Measurements from ENCODE around the gene SLU7.

SLU7 gene

DNA sequence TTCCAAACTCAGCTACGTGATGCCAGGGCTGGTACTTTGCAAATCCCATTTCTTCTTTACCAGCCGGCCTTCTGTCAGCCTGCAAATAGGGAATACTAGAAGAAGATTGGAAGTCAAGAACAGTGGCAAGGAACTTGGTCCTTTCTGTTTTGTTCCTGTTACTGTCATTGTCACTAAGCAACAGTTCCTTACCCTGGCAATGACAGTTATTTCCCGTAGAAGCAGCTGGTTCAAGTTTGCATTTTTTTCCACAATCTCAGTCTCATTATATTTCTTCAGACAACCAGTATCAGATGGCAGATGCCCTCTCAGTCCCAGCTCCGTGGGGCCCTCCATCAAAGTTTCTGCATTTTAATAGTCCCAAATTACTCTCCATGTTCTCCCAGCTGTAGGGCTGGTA lies 39.4 kb downstream of the SLU7 start:
- no peaks in the 10 kb centered on the region for H3K9me3 ChIP-seq (ENCODE audit: insufficient read depth, low read depth, low read length)
- 73% methylated on average over 4 of the region's 4 CpGs for WGBS
- H3K27me3 ChIP-seq (ENCODE audit: insufficient read depth, low read length): no peaks in the 10 kb centered on the region
- H3K9ac ChIP-seq (ENCODE audit: low read depth, low read length): no peak overlapping the region
- H3K4me3 ChIP-seq (ENCODE audit: low read length): no peak overlapping the region
- H3K27ac ChIP-seq (ENCODE audit: low read depth, low read length): no peak overlapping the region
- H3K36me3 ChIP-seq (ENCODE audit: insufficient read depth, low read length): no peaks in the 10 kb centered on the region
- H3K4me1 ChIP-seq (ENCODE audit: insufficient read depth, low read length): 0 out of 2 replicates have a peak, but pooled peaks cover 7% of the 10 kb centered on the region

GRCh38 chr5:160378330-160378729 lies 40.6 kb downstream of the SLU7 start:
- Histone ChIP-seq H3K4me3 (ENCODE audit: low read length) (no peak overlapping the region), H3K9me3 (ENCODE audit: insufficient read depth, low read depth, low read length) (no peaks in the 10 kb centered on the region), H3K4me1 (ENCODE audit: insufficient read depth, low read length) (0 out of 2 replicates have a peak, but pooled peaks cover 7% of the 10 kb centered on the region), H3K27me3 (ENCODE audit: insufficient read depth, low read length) (no peaks in the 10 kb centered on the region), H3K9ac (ENCODE audit: low read depth, low read length) (no peak overlapping the region), H3K36me3 (ENCODE audit: insufficient read depth, low read length) (no peaks in the 10 kb centered on the region), H3K27ac (ENCODE audit: low read depth, low read length) (no peak overlapping the region)
- WGBS: 67% methylated on average over 1 of the region's 2 CpGs

DNA sequence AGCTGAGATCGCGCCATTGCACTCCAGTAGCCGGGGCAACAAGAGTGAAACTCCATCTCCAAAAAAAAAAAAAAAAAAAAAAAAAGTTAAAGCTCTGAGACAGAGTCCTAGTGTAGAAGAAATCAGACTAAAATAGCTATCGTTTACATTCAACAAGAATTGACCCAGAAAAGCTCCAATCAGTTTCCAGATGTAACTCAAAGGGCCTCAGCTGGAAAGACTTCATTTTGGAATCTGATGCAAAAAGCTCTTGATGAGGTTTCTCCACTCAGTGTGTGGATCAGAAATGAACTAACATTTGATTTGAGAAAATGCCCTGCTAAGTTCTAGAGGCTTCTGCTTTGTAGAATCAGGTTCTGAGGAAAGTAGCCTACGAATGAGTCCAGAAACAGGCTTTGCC lies 41.2 kb downstream of the SLU7 start:
- H3K4me3 ChIP-seq (ENCODE audit: low read length): no peak overlapping the region
- 0 out of 2 replicates have a peak, but pooled peaks cover 7% of the 10 kb centered on the region for H3K4me1 ChIP-seq (ENCODE audit: insufficient read depth, low read length)
- H3K27ac ChIP-seq (ENCODE audit: low read depth, low read length): no peak overlapping the region
- H3K27me3 ChIP-seq (ENCODE audit: insufficient read depth, low read length): no peaks in the 10 kb centered on the region
- no peaks in the 10 kb centered on the region for H3K9me3 ChIP-seq (ENCODE audit: insufficient read depth, low read depth, low read length)
- no peak overlapping the region for H3K9ac ChIP-seq (ENCODE audit: low read depth, low read length)
- WGBS: 93% methylated on average over 2 of the region's 5 CpGs
- H3K36me3 ChIP-seq (ENCODE audit: insufficient read depth, low read length): no peaks in the 10 kb centered on the region

GRCh38 chr5:160376416-160376815 lies 42.5 kb downstream of the SLU7 start:
- Histone ChIP-seq H3K9ac (ENCODE audit: low read depth, low read length) (no peak overlapping the region), H3K4me3 (ENCODE audit: low read length) (no peak overlapping the region), H3K4me1 (ENCODE audit: insufficient read depth, low read length) (0 out of 2 replicates have a peak, but pooled peaks cover 7% of the 10 kb centered on the region), H3K36me3 (ENCODE audit: insufficient read depth, low read length) (no peaks in the 10 kb centered on the region), H3K9me3 (ENCODE audit: insufficient read depth, low read depth, low read length) (no peaks in the 10 kb centered on the region), H3K27ac (ENCODE audit: low read depth, low read length) (no peak overlapping the region), H3K27me3 (ENCODE audit: insufficient read depth, low read length) (peaks cover 10% of the 10 kb centered on the region)

DNA sequence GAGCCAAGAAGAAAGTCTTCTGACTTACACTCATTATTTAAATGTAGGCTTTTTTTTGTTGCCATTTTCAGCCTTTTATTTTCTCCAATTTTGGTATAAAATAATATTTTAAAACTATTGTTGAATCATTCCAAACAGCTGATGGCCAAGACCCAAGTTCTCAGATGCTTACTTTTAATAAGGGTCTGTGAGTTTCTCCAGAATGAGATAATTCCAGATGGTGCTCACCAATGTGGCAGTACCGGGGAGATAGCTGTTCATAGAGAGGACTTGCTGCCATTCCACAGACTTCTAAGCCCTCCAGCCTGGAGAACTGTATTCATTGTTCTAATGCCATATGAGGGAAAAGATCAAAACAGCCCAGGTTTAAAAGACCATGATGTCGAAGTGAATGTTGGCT lies 43.2 kb downstream of the SLU7 start:
- no peak overlapping the region for H3K9ac ChIP-seq (ENCODE audit: low read depth, low read length)
- no peaks in the 10 kb centered on the region for H3K36me3 ChIP-seq (ENCODE audit: insufficient read depth, low read length)
- H3K27ac ChIP-seq (ENCODE audit: low read depth, low read length): no peak overlapping the region
- H3K9me3 ChIP-seq (ENCODE audit: insufficient read depth, low read depth, low read length): no peaks in the 10 kb centered on the region
- WGBS: 92% methylated on average over 2 of the region's 2 CpGs
- peaks cover 17% of the 10 kb centered on the region for H3K27me3 ChIP-seq (ENCODE audit: insufficient read depth, low read length)
- 0 out of 2 replicates have a peak, but pooled peaks cover 9% of the 10 kb centered on the region for H3K4me1 ChIP-seq (ENCODE audit: insufficient read depth, low read length)
- no peak overlapping the region for H3K4me3 ChIP-seq (ENCODE audit: low read length)

GRCh38 chr5:160375166-160375565 lies 43.7 kb downstream of the SLU7 start:
- no peak overlapping the region for H3K27ac ChIP-seq (ENCODE audit: low read depth, low read length)
- H3K27me3 ChIP-seq (ENCODE audit: insufficient read depth, low read length): peaks cover 23% of the 10 kb centered on the region
- no peak overlapping the region for H3K9ac ChIP-seq (ENCODE audit: low read depth, low read length)
- H3K4me3 ChIP-seq (ENCODE audit: low read length): no peak overlapping the region
- H3K36me3 ChIP-seq (ENCODE audit: insufficient read depth, low read length): no peaks in the 10 kb centered on the region
- 0 out of 2 replicates have a peak, but pooled peaks cover 8% of the 10 kb centered on the region for H3K4me1 ChIP-seq (ENCODE audit: insufficient read depth, low read length)
- H3K9me3 ChIP-seq (ENCODE audit: insufficient read depth, low read depth, low read length): no peaks in the 10 kb centered on the region

DNA sequence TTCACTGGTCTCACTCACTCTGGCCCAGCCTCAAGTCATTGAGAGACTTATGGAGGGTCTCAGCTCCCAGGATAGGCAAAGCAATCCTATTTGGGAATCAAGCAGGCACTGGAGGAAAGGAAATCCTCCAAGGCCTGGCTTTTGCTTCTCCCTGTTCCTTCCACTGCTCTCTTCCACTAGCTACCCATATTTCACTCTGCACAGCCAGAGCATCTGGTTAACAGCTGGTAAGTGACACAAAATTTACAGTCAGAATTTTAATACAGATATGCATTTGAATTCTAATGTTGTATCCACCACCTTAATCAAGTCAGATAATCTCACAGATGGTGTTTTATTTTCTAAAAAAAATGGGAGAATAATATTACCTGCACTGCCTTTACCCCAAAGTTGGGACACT lies 47.6 kb downstream of the SLU7 start:
- Histone ChIP-seq H3K36me3 (ENCODE audit: insufficient read depth, low read length) (no peaks in the 10 kb centered on the region), H3K9me3 (ENCODE audit: insufficient read depth, low read depth, low read length) (no peaks in the 10 kb centered on the region), H3K27me3 (ENCODE audit: insufficient read depth, low read length) (peaks cover 39% of the 10 kb centered on the region), H3K4me3 (ENCODE audit: low read length) (no peak overlapping the region), H3K27ac (ENCODE audit: low read depth, low read length) (no peak overlapping the region), H3K4me1 (ENCODE audit: insufficient read depth, low read length) (0 out of 2 replicates have a peak, but pooled peaks cover 4% of the 10 kb centered on the region), H3K9ac (ENCODE audit: low read depth, low read length) (no peak overlapping the region)

GRCh38 chr5:160370713-160371034 lies 48.2 kb downstream of the SLU7 start:
- Histone ChIP-seq H3K27ac (ENCODE audit: low read depth, low read length) (no peak overlapping the region), H3K27me3 (ENCODE audit: insufficient read depth, low read length) (peaks cover 39% of the 10 kb centered on the region), H3K4me3 (ENCODE audit: low read length) (peak overlapping the region; percentile 55), H3K9ac (ENCODE audit: low read depth, low read length) (0 out of 2 replicates have a peak overlapping the region, but pooled peaks have one; percentile 14), H3K4me1 (ENCODE audit: insufficient read depth, low read length) (0 out of 2 replicates have a peak, but pooled peaks cover 4% of the 10 kb centered on the region), H3K9me3 (ENCODE audit: insufficient read depth, low read depth, low read length) (no peaks in the 10 kb centered on the region), H3K36me3 (ENCODE audit: insufficient read depth, low read length) (no peaks in the 10 kb centered on the region)
- 56% methylated on average over 12 of the region's 12 CpGs for whole genome bisulfite sequencing

DNA sequence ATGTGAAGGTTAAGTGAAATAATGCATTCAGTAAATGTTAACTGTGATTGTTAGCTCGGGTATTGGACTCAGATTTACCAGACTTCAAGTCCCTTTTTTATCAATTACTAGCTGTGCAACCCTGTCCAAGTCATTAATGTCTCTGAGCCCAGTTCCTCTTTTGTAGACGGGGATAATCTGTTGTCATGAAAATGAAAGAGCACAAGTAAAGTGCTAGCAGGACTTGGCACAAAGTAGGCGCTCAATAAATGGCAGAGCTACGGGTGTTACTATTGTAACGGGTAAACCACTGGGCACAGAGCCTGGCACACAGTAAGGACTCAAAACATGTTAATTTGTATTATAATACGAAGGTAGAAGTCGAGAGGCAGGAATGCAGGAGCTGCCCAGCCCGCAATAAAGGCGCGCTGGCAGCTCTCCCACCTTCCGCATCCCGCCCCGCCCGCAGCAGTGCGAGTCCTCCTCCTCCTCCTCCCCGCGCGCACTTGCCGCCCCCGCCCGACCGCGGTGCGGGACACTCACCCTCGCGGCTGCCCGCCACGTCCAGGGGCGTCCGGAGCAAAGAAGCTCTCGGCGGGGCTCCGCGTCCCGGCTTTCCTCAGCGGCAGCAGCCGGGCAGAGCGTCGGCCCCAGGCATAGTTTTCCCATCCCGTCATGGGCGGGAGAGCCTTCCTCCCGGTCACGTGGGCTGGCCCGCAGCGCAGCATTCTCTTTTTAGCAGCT lies 48.7 kb downstream of the SLU7 start, which contains the start of gene C1QTNF2:
TSS of gene C1QTNF2 (minus strand) at position 637 of the 723 bp plus-strand sequence. CDS start 15,615 bp downstream, outside the sequence.
- Histone ChIP-seq H3K9ac (ENCODE audit: low read depth, low read length) (0 out of 2 replicates have a peak within 1 kb of the TSS, but pooled peaks have one; percentile 14), H3K9me3 (ENCODE audit: insufficient read depth, low read depth, low read length) (no peaks in the 10 kb centered on the region), H3K4me3 (ENCODE audit: low read length) (peak within 1 kb of the TSS; percentile 55), H3K36me3 (ENCODE audit: insufficient read depth, low read length) (no peaks in the 10 kb centered on the region), H3K27me3 (ENCODE audit: insufficient read depth, low read length) (peaks cover 39% of the 10 kb centered on the region), H3K4me1 (ENCODE audit: insufficient read depth, low read length) (0 out of 2 replicates have a peak, but pooled peaks cover 4% of the 10 kb centered on the region), H3K27ac (ENCODE audit: low read depth, low read length) (no peak within 1 kb of the TSS)
- 5% methylated on average over 45 of the region's 45 CpGs for WGBS

DNA sequence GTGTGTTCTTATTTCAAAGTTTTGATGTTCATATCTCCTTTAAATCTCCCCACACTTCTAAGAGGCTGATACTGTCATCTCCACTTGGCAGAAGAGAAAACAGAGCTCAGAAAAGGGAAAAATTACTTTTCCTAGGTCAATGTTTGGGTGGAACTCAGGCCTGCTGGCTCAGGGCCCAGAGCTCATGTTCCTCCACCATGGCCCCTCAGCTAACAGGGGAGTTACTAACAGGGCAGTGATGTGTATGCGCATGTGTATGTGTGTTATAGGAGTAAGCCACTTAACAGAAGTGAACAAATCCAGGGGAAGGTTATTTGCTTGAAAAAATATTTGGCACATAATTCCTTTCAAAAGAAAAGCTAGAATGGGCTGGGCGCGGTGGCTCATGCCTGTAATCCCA lies 51.0 kb downstream of the SLU7 start:
- no peaks in the 10 kb centered on the region for H3K9me3 ChIP-seq (ENCODE audit: insufficient read depth, low read depth, low read length)
- H3K36me3 ChIP-seq (ENCODE audit: insufficient read depth, low read length): no peaks in the 10 kb centered on the region
- H3K27ac ChIP-seq (ENCODE audit: low read depth, low read length): no peak overlapping the region
- no peak overlapping the region for H3K9ac ChIP-seq (ENCODE audit: low read depth, low read length)
- no peak overlapping the region for H3K4me3 ChIP-seq (ENCODE audit: low read length)
- H3K27me3 ChIP-seq (ENCODE audit: insufficient read depth, low read length): peaks cover 39% of the 10 kb centered on the region
- WGBS: 95% methylated on average over 3 of the region's 3 CpGs
- peaks cover 7% of the 10 kb centered on the region; the same call in 1 of the 2 replicates for H3K4me1 ChIP-seq (ENCODE audit: insufficient read depth, low read length)

- Histone ChIP-seq H3K27ac (ENCODE audit: low read depth, low read length) (no peak overlapping the region), H3K4me3 (ENCODE audit: low read length) (no peak overlapping the region)
- 71% methylated on average over 2 of the region's 2 CpGs for WGBS
Observed at GRCh38 chr5:160367261-160367660, 51.6 kb downstream of the SLU7 start.

More at GRCh38 chr5:160367261-160367660, 51.6 kb downstream of the SLU7 start:
- peaks cover 36% of the 10 kb centered on the region for H3K27me3 ChIP-seq (ENCODE audit: insufficient read depth, low read length)
- H3K4me1 ChIP-seq (ENCODE audit: insufficient read depth, low read length): peaks cover 7% of the 10 kb centered on the region; the same call in 1 of the 2 replicates
- H3K9me3 ChIP-seq (ENCODE audit: insufficient read depth, low read depth, low read length): no peaks in the 10 kb centered on the region
- H3K9ac ChIP-seq (ENCODE audit: low read depth, low read length): no peak overlapping the region
- H3K36me3 ChIP-seq (ENCODE audit: insufficient read depth, low read length): no peaks in the 10 kb centered on the region
